ENCODE data around the gene ISM1.

Gene ISM1

GRCh38 chr20:13220904-13221297 is at the start of gene ISM1:
Gene ISM1 (plus strand): TSS chr20:13221274. CDS start chr20:13221777, 503 bp downstream.
- peak within 1 kb of the TSS; percentile 38 for H3K4me3 ChIP-seq (ENCODE audit: low read depth, low read length)
- no peak for TF ChIP-seq CTCF (IDR thresholded peaks at IDR 0.05; ENCODE audit: low read depth, low read length)

GRCh38 chr20:13173201-13173600 is 47.9 kb upstream of the ISM1 start:
- H3K4me3 ChIP-seq (ENCODE audit: low read depth, low read length) = no peak overlapping the region
- no peak for TF ChIP-seq CTCF (IDR thresholded peaks at IDR 0.05; ENCODE audit: low read depth, low read length)

GRCh38 chr20:13174402-13174801 is 46.7 kb upstream of the ISM1 start:
- H3K4me3 ChIP-seq (ENCODE audit: low read depth, low read length) = no peak overlapping the region
- TF ChIP-seq CTCF (IDR thresholded peaks at IDR 0.05; ENCODE audit: low read depth, low read length) = no peak

GRCh38 chr20:13180986-13181889 is 39.8 kb upstream of the ISM1 start:
- no peak overlapping the region for H3K4me3 ChIP-seq (ENCODE audit: low read depth, low read length)
- no peak for TF ChIP-seq CTCF (IDR thresholded peaks at IDR 0.05; ENCODE audit: low read depth, low read length)

- no peak for TF ChIP-seq CTCF (IDR thresholded peaks at IDR 0.05; ENCODE audit: low read depth, low read length)
Measured at GRCh38 chr20:13183005-13183404, 38.1 kb upstream of the ISM1 start.

GRCh38 chr20:13186043-13186774 is 34.9 kb upstream of the ISM1 start:
- no peak overlapping the region for H3K4me3 ChIP-seq (ENCODE audit: low read depth, low read length)
- no peak for TF ChIP-seq CTCF (IDR thresholded peaks at IDR 0.05; ENCODE audit: low read depth, low read length)

More at GRCh38 chr20:13183005-13183404, 38.1 kb upstream of the ISM1 start:
- no peak overlapping the region for H3K4me3 ChIP-seq (ENCODE audit: low read depth, low read length)

GRCh38 chr20:13187899-13188298 is 33.2 kb upstream of the ISM1 start:
- TF ChIP-seq CTCF (IDR thresholded peaks at IDR 0.05; ENCODE audit: low read depth, low read length) = no peak
- no peak overlapping the region for H3K4me3 ChIP-seq (ENCODE audit: low read depth, low read length)

Data from WI38 (cell line).